ENCODE results near the gene GLG1.
"Not testable (repeated sequence)": the region's sequence is repeated elsewhere in the genome, so short reads cannot be mapped to it uniquely, and the experiment has no call there.

GRCh38 chr16:74421482-74421785 lies 185.5 kb downstream of the GLG1 start:
- not testable (repeated sequence) for TF ChIP-seq CTCF (IDR thresholded peaks at IDR 0.05; ENCODE audit: low read depth, low read length, poor library complexity, severe bottlenecking); EZH2phosphoT487 (IDR thresholded peaks at IDR 0.05; ENCODE audit: borderline replicate concordance, low read length)

All from DOHH2 (cell line).